ENCODE results near the gene NDST4.

Gene NDST4

DNA sequence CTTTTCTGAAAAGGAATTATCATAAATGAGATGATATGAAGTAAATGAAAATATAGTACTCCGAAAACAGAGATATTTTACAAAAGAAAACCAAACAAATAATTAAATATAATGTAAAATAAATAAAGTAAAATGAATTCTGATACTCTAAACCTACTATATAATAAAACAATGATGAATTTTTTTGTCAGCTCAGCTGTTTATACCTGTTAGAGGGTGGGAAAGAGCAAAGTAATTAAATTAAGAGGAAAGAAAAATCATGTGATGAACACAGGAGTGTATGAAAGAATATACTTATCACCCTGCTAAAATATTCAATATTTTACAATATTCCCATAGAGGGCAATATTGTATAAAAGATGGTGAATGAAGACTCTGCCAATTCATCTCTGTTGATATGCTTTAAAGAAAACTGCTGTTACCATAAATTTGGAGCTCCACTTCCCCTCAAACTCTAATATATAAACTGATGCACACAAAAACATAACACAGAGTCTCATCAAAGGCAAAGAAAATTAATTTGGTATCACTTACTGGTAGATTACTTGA, 6.5 kb upstream of the NDST4 start:
- no peaks in the 10 kb centered on the region for H3K4me1 ChIP-seq (ENCODE audit: control insufficient read depth in 1 of 2, insufficient read depth in 2 of 2, low read length in 2 of 2)
- no peaks in the 10 kb centered on the region for H3K36me3 ChIP-seq (ENCODE audit: control insufficient read depth in 1 of 2, insufficient read depth in 2 of 2, low read length in 2 of 2)
- H3K4me3 ChIP-seq (ENCODE audit: low read depth in 1 of 2, low read length in 2 of 2) = no peak overlapping the region
- H3K27me3 ChIP-seq (ENCODE audit: low read depth, low read length) = no peaks in the 10 kb centered on the region
- no peaks in the 10 kb centered on the region for H3K9me3 ChIP-seq (ENCODE audit: control insufficient read depth in 1 of 2, low read length in 2 of 2)
- H3K27ac ChIP-seq (ENCODE audit: low read length) = no peak overlapping the region

- no peaks in the 10 kb centered on the region for H3K9me3 ChIP-seq (ENCODE audit: control insufficient read depth in 1 of 2, low read length in 2 of 2)
- H3K4me1 ChIP-seq (ENCODE audit: control insufficient read depth in 1 of 2, insufficient read depth in 2 of 2, low read length in 2 of 2) = no peaks in the 10 kb centered on the region
- no peak overlapping the region for H3K4me3 ChIP-seq (ENCODE audit: low read depth in 1 of 2, low read length in 2 of 2)
- H3K27me3 ChIP-seq (ENCODE audit: low read depth, low read length) = no peaks in the 10 kb centered on the region
- H3K27ac ChIP-seq (ENCODE audit: low read length) = no peak overlapping the region
- no peaks in the 10 kb centered on the region for H3K36me3 ChIP-seq (ENCODE audit: control insufficient read depth in 1 of 2, insufficient read depth in 2 of 2, low read length in 2 of 2)
Observed at GRCh38 chr4:115117651-115118050, 4.2 kb upstream of the NDST4 start.

- Histone ChIP-seq H3K4me1 (ENCODE audit: control insufficient read depth in 1 of 2, insufficient read depth in 2 of 2, low read length in 2 of 2) (no peaks in the 10 kb centered on the region), H3K36me3 (ENCODE audit: control insufficient read depth in 1 of 2, insufficient read depth in 2 of 2, low read length in 2 of 2) (no peaks in the 10 kb centered on the region), H3K27me3 (ENCODE audit: low read depth, low read length) (no peaks in the 10 kb centered on the region), H3K9me3 (ENCODE audit: control insufficient read depth in 1 of 2, low read length in 2 of 2) (no peaks in the 10 kb centered on the region), H3K4me3 (ENCODE audit: low read depth in 1 of 2, low read length in 2 of 2) (no peak overlapping the region), H3K27ac (ENCODE audit: low read length) (no peak overlapping the region)
Observed at GRCh38 chr4:115110191-115111181, 2.9 kb downstream of the NDST4 start.

GRCh38 chr4:115108850-115109249, 4.6 kb downstream of the NDST4 start:
- Histone ChIP-seq H3K27me3 (ENCODE audit: low read depth, low read length) (no peaks in the 10 kb centered on the region), H3K36me3 (ENCODE audit: control insufficient read depth in 1 of 2, insufficient read depth in 2 of 2, low read length in 2 of 2) (no peaks in the 10 kb centered on the region), H3K9me3 (ENCODE audit: control insufficient read depth in 1 of 2, low read length in 2 of 2) (no peaks in the 10 kb centered on the region), H3K4me1 (ENCODE audit: control insufficient read depth in 1 of 2, insufficient read depth in 2 of 2, low read length in 2 of 2) (no peaks in the 10 kb centered on the region), H3K4me3 (ENCODE audit: low read depth in 1 of 2, low read length in 2 of 2) (no peak overlapping the region), H3K27ac (ENCODE audit: low read length) (no peak overlapping the region)

DNA sequence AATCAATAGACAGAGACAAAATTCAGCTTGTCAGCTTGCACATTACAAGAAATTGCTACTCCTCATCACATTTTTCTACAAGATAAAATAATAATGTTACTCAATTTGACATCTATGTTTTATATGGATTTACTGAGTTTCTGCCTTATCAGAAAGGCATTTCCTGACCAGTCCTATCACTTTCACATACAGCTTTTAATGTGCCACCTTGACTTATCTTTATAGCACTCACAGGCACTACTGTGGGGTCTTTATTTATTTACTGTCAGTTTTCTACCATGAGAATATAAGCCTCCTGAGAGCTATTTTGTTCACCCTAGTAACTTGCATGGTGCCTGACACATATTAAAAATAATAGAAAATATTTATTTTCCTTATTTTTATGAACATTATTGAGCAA, 6.0 kb downstream of the NDST4 start:
- Histone ChIP-seq H3K27me3 (ENCODE audit: low read depth, low read length) (no peaks in the 10 kb centered on the region), H3K4me1 (ENCODE audit: control insufficient read depth in 1 of 2, insufficient read depth in 2 of 2, low read length in 2 of 2) (no peaks in the 10 kb centered on the region), H3K9me3 (ENCODE audit: control insufficient read depth in 1 of 2, low read length in 2 of 2) (no peaks in the 10 kb centered on the region), H3K27ac (ENCODE audit: low read length) (no peak overlapping the region), H3K36me3 (ENCODE audit: control insufficient read depth in 1 of 2, insufficient read depth in 2 of 2, low read length in 2 of 2) (no peaks in the 10 kb centered on the region), H3K4me3 (ENCODE audit: low read depth in 1 of 2, low read length in 2 of 2) (no peak overlapping the region)

GRCh38 chr4:115101675-115102074, 11.7 kb downstream of the NDST4 start:
- H3K36me3 ChIP-seq (ENCODE audit: control insufficient read depth in 1 of 2, insufficient read depth in 2 of 2, low read length in 2 of 2) = no peaks in the 10 kb centered on the region
- H3K27me3 ChIP-seq (ENCODE audit: low read depth, low read length) = no peaks in the 10 kb centered on the region
- no peak overlapping the region for H3K4me3 ChIP-seq (ENCODE audit: low read depth in 1 of 2, low read length in 2 of 2)
- H3K27ac ChIP-seq (ENCODE audit: low read length) = no peak overlapping the region
- H3K9me3 ChIP-seq (ENCODE audit: control insufficient read depth in 1 of 2, low read length in 2 of 2) = no peaks in the 10 kb centered on the region
- no peaks in the 10 kb centered on the region for H3K4me1 ChIP-seq (ENCODE audit: control insufficient read depth in 1 of 2, insufficient read depth in 2 of 2, low read length in 2 of 2)

- Histone ChIP-seq H3K27ac (ENCODE audit: low read length) (no peak overlapping the region), H3K4me1 (ENCODE audit: control insufficient read depth in 1 of 2, insufficient read depth in 2 of 2, low read length in 2 of 2) (no peaks in the 10 kb centered on the region), H3K9me3 (ENCODE audit: control insufficient read depth in 1 of 2, low read length in 2 of 2) (no peaks in the 10 kb centered on the region), H3K4me3 (ENCODE audit: low read depth in 1 of 2, low read length in 2 of 2) (no peak overlapping the region), H3K27me3 (ENCODE audit: low read depth, low read length) (no peaks in the 10 kb centered on the region), H3K36me3 (ENCODE audit: control insufficient read depth in 1 of 2, insufficient read depth in 2 of 2, low read length in 2 of 2) (no peaks in the 10 kb centered on the region)
Observed at GRCh38 chr4:115090483-115091075, 22.8 kb downstream of the NDST4 start.

- Histone ChIP-seq H3K27ac (ENCODE audit: low read length) (no peak overlapping the region), H3K4me1 (ENCODE audit: control insufficient read depth in 1 of 2, insufficient read depth in 2 of 2, low read length in 2 of 2) (no peaks in the 10 kb centered on the region), H3K36me3 (ENCODE audit: control insufficient read depth in 1 of 2, insufficient read depth in 2 of 2, low read length in 2 of 2) (no peaks in the 10 kb centered on the region), H3K27me3 (ENCODE audit: low read depth, low read length) (no peaks in the 10 kb centered on the region), H3K4me3 (ENCODE audit: low read depth in 1 of 2, low read length in 2 of 2) (no peak overlapping the region), H3K9me3 (ENCODE audit: control insufficient read depth in 1 of 2, low read length in 2 of 2) (no peaks in the 10 kb centered on the region)
Observed at GRCh38 chr4:115082633-115083032, 30.8 kb downstream of the NDST4 start.

DNA sequence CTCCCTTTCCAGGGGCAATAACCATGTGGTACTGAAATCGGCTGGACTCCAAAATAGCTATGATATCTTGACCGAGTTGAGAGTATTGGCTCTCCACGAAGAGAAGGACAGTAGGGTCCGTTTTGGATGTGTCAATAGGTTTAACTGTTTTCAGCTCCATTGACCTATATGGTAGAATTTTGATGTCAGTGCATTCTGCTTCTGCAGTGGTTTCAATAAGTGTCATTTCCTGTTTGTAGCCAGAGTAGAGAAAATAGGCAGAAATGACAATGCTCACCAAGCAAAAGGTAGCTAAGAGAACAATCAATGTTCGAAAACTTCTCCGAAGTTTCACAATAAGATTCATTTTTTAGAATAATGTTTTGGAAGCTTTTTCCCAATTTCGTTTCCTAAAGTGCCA, 36.7 kb downstream of the NDST4 start:
- Histone ChIP-seq H3K4me3 (ENCODE audit: low read depth in 1 of 2, low read length in 2 of 2) (no peak overlapping the region), H3K4me1 (ENCODE audit: control insufficient read depth in 1 of 2, insufficient read depth in 2 of 2, low read length in 2 of 2) (no peaks in the 10 kb centered on the region), H3K27me3 (ENCODE audit: low read depth, low read length) (no peaks in the 10 kb centered on the region), H3K27ac (ENCODE audit: low read length) (no peak overlapping the region), H3K36me3 (ENCODE audit: control insufficient read depth in 1 of 2, insufficient read depth in 2 of 2, low read length in 2 of 2) (no peaks in the 10 kb centered on the region), H3K9me3 (ENCODE audit: control insufficient read depth in 1 of 2, low read length in 2 of 2) (no peaks in the 10 kb centered on the region)

GRCh38 chr4:115058533-115058932, 54.9 kb downstream of the NDST4 start:
- Histone ChIP-seq H3K9me3 (ENCODE audit: control insufficient read depth in 1 of 2, low read length in 2 of 2) (no peaks in the 10 kb centered on the region), H3K36me3 (ENCODE audit: control insufficient read depth in 1 of 2, insufficient read depth in 2 of 2, low read length in 2 of 2) (no peaks in the 10 kb centered on the region), H3K4me3 (ENCODE audit: low read depth in 1 of 2, low read length in 2 of 2) (no peak overlapping the region), H3K27ac (ENCODE audit: low read length) (no peak overlapping the region), H3K4me1 (ENCODE audit: control insufficient read depth in 1 of 2, insufficient read depth in 2 of 2, low read length in 2 of 2) (no peaks in the 10 kb centered on the region), H3K27me3 (ENCODE audit: low read depth, low read length) (no peaks in the 10 kb centered on the region)

DNA sequence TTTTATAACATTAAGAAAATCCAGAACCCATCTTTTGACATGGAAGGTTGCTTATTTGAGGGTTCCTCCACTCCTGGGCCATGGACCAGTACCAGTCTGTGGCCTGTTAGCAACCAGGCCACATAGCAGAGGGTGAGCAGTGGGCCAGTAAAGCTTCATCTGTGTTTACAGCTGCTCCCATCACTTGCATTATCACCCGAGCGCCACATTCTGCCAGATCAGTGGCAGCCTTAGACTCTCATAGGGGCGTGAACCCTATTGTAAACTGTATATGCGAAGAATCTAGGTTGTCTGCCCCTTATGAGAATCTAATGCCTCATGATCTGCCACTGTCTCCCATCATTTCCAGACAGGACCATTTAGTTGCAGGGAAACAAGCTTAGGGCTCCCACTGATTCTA, 58.6 kb downstream of the NDST4 start:
- Histone ChIP-seq H3K9me3 (ENCODE audit: control insufficient read depth in 1 of 2, low read length in 2 of 2) (no peaks in the 10 kb centered on the region), H3K4me1 (ENCODE audit: control insufficient read depth in 1 of 2, insufficient read depth in 2 of 2, low read length in 2 of 2) (no peaks in the 10 kb centered on the region), H3K4me3 (ENCODE audit: low read depth in 1 of 2, low read length in 2 of 2) (no peak overlapping the region), H3K36me3 (ENCODE audit: control insufficient read depth in 1 of 2, insufficient read depth in 2 of 2, low read length in 2 of 2) (no peaks in the 10 kb centered on the region), H3K27me3 (ENCODE audit: low read depth, low read length) (no peaks in the 10 kb centered on the region), H3K27ac (ENCODE audit: low read length) (no peak overlapping the region)

All from muscle layer of duodenum (tissue), 2 donors.